Activated CD4-positive, alpha-beta T cell treated with anti-CD3 and anti-CD28 coated beads for 48 hours (primary cell): ENCODE results near the gene MLF1.

ENCODE experiments used
- DNase-seq: peaks from one replicate; pipeline ENCODE4 v3.0.0-alpha.2; 2020

MLF1 gene

GRCh38 chr3:158590223-158590622, 19.2 kb downstream of the MLF1 start:
- DNase-seq, result no peak

GRCh38 chr3:158600787-158601186, 29.8 kb downstream of the MLF1 start:
- DNase-seq, result no peak

GRCh38 chr3:158602227-158602626, 31.2 kb downstream of the MLF1 start:
- DNase-seq, result no peak

GRCh38 chr3:158617982-158618875, 47.2 kb downstream of the MLF1 start:
- DNase-seq, result no peak

GRCh38 chr3:158625881-158626280, 54.9 kb downstream of the MLF1 start:
- no peak for DNase-seq

GRCh38 chr3:158631981-158632380, 61.0 kb downstream of the MLF1 start:
- no peak for DNase-seq

- no peak for DNase-seq
Measured at GRCh38 chr3:158640646-158641045, 69.7 kb downstream of the MLF1 start.

GRCh38 chr3:158642005-158642404, 71.0 kb downstream of the MLF1 start:
- DNase-seq, result no peak

- DNase-seq, result no peak
Measured at GRCh38 chr3:158642474-158643210, 71.6 kb downstream of the MLF1 start.

- DNase-seq, result peak; percentile 92
Measured at GRCh38 chr3:158644345-158644908, 73.4 kb downstream of the MLF1 start, which contains the start of gene GFM1. GFM1 (plus strand) TSS chr3:158644527; CDS start chr3:158644635, 108 bp downstream.

GRCh38 chr3:158649791-158650190, 78.8 kb downstream of the MLF1 start:
- DNase-seq, result no peak

- no peak for DNase-seq
Measured at GRCh38 chr3:158651192-158651591, 80.2 kb downstream of the MLF1 start.

- DNase-seq, result no peak
Measured at GRCh38 chr3:158652463-158652862, 81.5 kb downstream of the MLF1 start.
